Brain microvascular endothelial cell (primary cell): ENCODE measurements around the gene MT1E.
"Not testable (repeated sequence)": the region's sequence is repeated elsewhere in the genome, so short reads cannot be mapped to it uniquely, and the experiment has no call there.

Source experiments
- DNase-seq: peaks from one replicate; pipeline ENCODE4 v3.0.0-alpha.2; 2020
- H3K27ac ChIP-seq: fragments of 250-450 bp; sonication (Bioruptor Pico); 2 replicates; pipeline ENCODE4 v1.5.1; 2020; ENCODE audit warnings: mild to moderate bottlenecking, moderate library complexity
- H3K27me3 ChIP-seq: fragments of 250-450 bp; sonication (Bioruptor Pico); replicated peaks from 2 replicates; pipeline ENCODE4 v1.5.1; 2020; ENCODE audit warnings: mild to moderate bottlenecking
- H3K36me3 ChIP-seq: fragments of 250-450 bp; sonication (Bioruptor Pico); replicated peaks from 2 replicates; pipeline ENCODE4 v1.5.1; 2020; ENCODE audit warnings: mild to moderate bottlenecking
- H3K4me3 ChIP-seq: 2 replicates; pipeline ENCODE4 v1.5.1; 2011; ENCODE audit warnings: low read depth, mild to moderate bottlenecking, control low read depth, low read length, moderate library complexity
- CTCF ChIP-seq: IDR thresholded peaks from 2 replicates; pipeline ENCODE4 v1.5.1; 2011; ENCODE audit warnings: low read depth, mild to moderate bottlenecking, moderate library complexity, low read length, control low read depth, inconsistent platforms; ENCODE audit errors: missing control alignments
- in situ Hi-C: cut with HindIII; loops from 2 replicates; pipeline ENCODE4 v1.10.0; 2017; ENCODE audit warnings: low sequenced_read_pairs, low pct_ligation_motif_present

The MT1E gene

GRCh38 chr16:56653218-56653617, 27.6 kb downstream of the MT1E start:
- TF ChIP-seq CTCF: no peak
- Histone ChIP-seq H3K36me3 (no peaks in the 10 kb centered on the region), H3K27ac (no peak overlapping the region), H3K27me3 (peaks cover 8% of the 10 kb centered on the region), H3K4me3 (no peak overlapping the region)
- DNase-seq: no peak
- in situ Hi-C loops: no loop called here

- Histone ChIP-seq H3K4me3 (peak within 1 kb of the TSS; percentile 54), H3K27me3 (peaks cover 2% of the 10 kb centered on the region), H3K36me3 (no peaks in the 10 kb centered on the region), H3K27ac (no peak within 1 kb of the TSS)
- in situ Hi-C loops: no loop called here
- peak; percentile 22 for DNase-seq
- TF ChIP-seq CTCF: no peak
Measured at GRCh38 chr16:56657555-56658326, 32.2 kb downstream of the MT1E start, which contains the start of gene MT1F. MT1F (plus strand) TSS chr16:56657959; CDS start chr16:56658059, 100 bp downstream.

GRCh38 chr16:56658327-56658875, 32.8 kb downstream of the MT1E start:
- H3K27ac ChIP-seq: no peak overlapping the region
- in situ Hi-C loops: no loop called here
- no peak for TF ChIP-seq CTCF
- no peaks in the 10 kb centered on the region for H3K36me3 ChIP-seq
- peak overlapping the region; percentile 54 for H3K4me3 ChIP-seq
- peaks cover 6% of the 10 kb centered on the region for H3K27me3 ChIP-seq
- no peak for DNase-seq

- Histone ChIP-seq H3K36me3 (no peaks in the 10 kb centered on the region), H3K4me3 (no peak overlapping the region), H3K27me3 (peaks cover 29% of the 10 kb centered on the region), H3K27ac (no peak overlapping the region)
- in situ Hi-C loops: no loop called here
- no peak for DNase-seq
- TF ChIP-seq CTCF: no peak
Measured at GRCh38 chr16:56662357-56663354, 37.1 kb downstream of the MT1E start.

GRCh38 chr16:56664506-56664905, 38.9 kb downstream of the MT1E start:
- no peak for TF ChIP-seq CTCF
- peaks cover 47% of the 10 kb centered on the region for H3K27me3 ChIP-seq
- DNase-seq: no peak
- H3K4me3 ChIP-seq: no peak overlapping the region
- H3K36me3 ChIP-seq: no peaks in the 10 kb centered on the region
- H3K27ac ChIP-seq: no peak overlapping the region
- in situ Hi-C loops: no loop called here

GRCh38 chr16:56665286-56666261, 40.0 kb downstream of the MT1E start:
- H3K27me3 ChIP-seq: peaks cover 58% of the 10 kb centered on the region
- in situ Hi-C loops, H3K27ac ChIP-seq, DNase-seq, H3K36me3 ChIP-seq, H3K4me3 ChIP-seq: not testable (repeated sequence)
